GM18519 (cell line): ENCODE results near the gene FXR2.
"Not testable (repeated sequence)": the region's sequence is repeated elsewhere in the genome, so short reads cannot be mapped to it uniquely, and the experiment has no call there.

Experiments
- ATAC-seq: cut with Tn5 transposase; IDR thresholded peaks from one replicate; pipeline ENCODE4 v1.9.1; 2021; ENCODE audit warnings: mild to moderate bottlenecking, moderate library complexity; ENCODE audit not compliant: unreplicated experiment, low FRiP score

The FXR2 gene

DNA sequence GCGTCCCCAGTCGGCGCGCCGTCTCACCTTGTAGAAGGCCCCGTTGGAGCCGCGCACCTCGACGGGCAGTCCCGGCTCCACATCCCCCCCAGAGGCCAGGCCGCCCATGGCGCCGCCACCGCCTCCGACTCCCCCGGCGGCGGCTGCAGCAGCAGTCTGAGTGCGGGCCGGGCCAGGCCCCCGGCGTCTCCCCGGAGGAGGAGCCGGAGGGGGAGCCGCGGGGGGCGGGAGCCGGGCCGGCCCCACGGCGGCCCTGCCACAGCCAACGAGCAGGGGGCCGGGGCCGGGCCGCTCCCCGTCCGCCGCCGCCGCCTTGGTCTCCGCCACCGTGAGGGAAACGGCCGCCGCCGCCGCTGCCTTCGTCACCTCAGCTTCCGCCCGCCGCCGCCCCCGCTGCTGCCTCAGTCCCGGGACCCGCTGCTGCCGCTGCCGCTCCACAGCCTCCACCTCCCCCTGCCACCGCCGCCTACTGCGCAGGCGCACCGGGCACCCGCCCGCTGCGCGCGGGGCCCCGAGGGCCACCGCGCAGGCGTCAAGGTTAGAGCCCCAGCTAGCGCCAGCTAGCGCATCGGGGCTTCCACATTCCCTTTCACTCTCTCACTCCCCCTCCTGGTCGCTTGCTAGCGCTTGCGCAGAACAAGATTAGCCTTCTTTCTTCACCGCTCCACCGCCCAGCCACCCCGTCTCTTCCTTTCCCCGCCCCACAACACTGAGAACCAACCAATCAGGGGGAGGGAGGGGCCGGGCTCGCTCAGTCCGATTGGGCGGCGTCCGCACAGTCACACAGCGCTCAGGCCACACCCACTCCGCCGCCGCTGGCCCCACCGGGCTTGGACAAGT lies at the start of gene FXR2:
TSS of gene FXR2 (minus strand) at position 473 of the 840 bp plus-strand sequence. CDS start at position 108, 365 bp downstream.
- ATAC-seq: peak; percentile 78

DNA sequence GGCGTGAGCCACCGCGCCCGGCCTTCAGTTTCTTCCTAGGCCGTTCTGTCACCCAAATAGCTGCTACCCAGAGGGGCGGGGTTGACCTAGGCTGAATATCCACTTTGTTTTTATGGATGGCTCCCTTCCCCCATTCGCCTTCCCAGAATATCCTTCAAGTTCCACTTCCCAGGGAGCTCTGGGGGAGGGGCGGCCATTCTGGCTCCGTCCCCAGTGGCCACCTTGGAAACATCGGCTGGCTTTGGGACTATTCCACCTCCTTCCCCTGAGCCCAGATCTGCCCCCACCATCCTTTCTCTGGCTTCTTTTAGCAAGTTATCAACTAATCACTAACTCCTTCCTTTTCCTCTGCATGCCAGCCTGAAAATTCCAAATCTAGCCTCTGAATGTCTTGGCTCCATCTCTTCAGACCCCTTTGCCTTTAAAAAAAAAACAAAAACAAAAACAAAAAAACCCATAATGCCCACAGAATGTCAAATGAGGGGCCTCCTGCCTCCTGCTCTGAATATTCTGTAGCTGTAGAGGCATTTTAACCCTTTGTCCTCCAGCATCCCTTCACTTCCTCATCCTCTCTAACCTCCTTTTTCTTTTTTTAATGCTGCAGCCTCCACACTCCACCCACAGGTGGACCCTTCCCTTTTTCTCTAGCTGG lies 42.4 kb upstream of the FXR2 start:
- ATAC-seq: no peak

DNA sequence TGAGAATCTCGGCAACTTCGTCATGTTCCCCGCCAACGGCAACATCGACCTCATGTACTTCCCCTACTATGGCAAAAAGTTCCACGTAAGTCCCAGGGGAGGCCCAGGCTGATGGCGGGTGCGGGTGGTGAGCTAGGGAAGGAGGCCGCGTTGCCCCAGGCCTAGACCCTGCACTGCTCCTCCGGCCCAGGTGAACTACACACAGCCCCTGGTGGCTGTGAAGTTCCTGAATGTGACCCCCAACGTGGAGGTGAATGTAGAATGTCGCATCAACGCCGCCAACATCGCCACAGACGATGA lies 40.8 kb upstream of the FXR2 start:
- ATAC-seq: no peak

DNA sequence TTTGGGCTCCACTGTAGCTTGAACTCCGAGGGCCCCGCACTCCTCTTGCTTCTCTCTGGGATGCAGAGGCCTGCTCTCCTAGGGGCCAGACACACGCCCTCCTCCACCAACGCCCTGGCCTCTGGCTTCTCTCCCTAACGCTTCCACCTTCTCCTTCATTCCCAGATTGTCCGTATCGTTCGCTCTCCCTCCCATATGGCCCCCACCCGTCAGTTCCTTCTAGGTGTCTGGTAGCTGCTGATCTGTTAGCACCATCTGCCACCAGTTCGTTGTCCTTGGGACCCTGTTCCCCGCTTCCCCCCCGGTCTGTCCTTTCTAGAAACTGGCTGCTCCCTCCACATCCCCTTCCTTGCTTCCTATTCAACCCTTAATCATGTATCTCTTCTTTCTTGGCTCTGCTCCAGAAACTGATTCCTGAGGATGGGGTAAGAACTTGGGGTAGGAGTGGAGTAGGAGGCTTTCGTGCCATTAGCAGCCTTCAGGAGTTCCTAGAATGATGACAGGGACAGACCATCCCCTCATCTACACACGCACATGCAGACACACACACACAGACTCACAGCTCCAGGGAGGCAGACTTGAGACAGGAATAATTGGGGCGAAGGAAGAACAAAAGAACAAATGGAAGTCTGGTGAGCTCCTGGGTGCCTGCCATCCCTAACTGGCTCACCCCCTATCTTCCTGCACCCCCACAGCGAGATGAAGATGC lies 40.3 kb upstream of the FXR2 start:
- ATAC-seq: no peak

DNA sequence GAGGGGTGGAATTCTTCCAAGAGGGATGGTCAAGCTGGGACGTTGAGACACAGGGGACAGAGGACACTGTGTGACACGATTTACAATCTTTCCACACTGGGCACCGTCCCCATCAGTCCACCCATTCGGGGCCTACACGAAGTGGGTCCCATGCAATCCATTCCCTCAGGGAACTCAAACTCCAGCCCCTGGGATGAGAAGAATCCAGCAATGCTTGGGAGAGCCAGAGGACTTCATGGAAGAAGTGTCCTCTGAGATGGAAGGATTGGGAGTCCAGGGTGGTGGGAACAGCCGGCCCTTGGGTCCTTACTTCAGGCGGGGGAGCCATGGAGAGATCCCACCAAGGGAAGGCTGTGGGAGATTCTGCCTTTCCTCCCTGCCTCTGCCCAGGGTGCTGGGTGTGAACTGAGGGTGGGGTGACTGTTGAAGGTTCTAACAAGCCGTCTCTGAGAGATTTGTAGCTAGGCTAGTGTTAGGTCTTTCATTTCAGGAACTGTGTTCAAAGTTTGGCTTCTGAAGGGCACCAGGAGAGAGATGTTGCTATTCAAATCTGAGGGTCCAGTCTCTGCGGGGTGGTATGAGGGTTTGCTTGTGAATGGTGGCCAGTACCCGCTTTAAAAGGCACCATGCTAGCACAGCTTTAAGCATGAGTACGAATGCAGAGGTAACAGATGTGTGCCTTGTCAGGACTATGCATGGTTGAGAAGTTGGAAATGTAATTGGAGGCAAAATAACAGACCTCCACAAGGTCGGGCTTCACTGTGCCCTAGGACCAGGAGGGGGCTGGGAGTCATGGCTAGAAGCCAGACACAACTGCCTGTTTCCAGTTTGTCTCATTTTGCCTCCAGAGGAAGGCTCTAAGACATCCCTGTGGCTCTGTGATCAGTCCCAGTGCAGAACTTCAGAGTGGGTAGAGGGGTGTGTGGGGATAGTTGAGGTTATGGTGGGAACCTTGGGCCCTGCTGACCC lies 38.0 kb upstream of the FXR2 start:
- ATAC-seq: no peak

DNA sequence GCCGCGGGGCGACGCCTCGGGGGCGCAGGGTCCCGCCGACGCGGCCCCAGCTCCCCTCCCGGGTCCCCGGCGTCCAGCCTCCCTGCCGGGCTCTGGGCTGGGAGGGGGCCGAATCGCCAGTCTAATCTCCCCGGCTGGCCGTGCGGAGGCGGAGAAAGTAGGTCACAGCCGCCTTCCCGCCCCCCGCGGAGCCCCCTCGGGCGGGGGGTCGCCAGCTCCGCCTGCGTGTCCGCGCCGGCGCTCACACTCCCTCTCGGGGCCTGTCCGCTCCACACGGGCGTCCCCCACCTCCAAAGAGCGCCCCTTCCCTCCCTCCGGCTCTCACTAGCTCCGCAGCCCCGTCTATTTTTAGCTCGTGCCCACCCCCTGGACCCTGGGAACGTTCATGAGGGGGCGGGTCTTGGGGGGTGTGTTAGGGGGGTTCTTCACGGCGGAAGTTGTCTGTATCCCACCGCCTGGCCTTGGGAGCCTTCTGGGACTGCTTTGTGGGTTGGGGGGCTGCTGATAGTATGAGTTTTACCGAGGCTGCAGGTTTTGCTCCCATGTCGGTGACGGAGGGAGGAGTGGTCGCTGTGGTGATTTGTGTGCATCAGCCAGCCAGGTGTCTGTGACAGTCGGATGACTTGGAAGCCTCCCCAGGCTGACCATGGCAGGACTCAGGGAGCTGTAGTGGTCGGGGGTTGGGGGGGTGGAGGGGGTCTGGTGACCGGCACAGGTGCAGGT lies 37.1 kb upstream of the FXR2 start:
- ATAC-seq: no peak

DNA sequence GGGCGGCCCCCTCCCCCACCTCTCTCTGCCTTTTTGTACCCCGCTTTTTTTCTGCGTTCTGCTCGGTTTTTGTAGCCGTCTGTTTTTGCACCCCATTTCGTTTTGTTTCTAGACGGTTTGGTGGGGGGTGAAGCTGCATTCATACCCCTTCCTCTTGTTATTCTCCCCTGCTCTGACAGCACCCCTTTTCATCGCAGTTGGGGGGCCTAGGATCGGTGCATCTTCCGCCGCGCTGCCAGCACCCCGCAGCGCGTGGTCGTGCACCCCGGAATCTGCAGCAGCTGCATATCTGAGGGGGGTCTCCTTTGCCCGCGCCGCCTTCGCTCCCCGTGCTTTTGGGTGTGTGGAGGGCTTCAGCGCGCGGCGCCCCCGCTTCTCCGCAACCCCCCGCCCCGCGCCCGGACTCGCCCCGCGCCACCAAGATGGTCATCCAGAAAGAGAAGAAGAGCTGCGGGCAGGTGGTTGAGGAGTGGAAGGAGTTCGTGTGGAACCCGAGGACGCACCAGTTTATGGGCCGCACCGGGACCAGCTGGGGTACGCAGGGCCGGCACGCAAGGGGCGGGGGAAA lies 36.5 kb upstream of the FXR2 start:
- no peak for ATAC-seq

DNA sequence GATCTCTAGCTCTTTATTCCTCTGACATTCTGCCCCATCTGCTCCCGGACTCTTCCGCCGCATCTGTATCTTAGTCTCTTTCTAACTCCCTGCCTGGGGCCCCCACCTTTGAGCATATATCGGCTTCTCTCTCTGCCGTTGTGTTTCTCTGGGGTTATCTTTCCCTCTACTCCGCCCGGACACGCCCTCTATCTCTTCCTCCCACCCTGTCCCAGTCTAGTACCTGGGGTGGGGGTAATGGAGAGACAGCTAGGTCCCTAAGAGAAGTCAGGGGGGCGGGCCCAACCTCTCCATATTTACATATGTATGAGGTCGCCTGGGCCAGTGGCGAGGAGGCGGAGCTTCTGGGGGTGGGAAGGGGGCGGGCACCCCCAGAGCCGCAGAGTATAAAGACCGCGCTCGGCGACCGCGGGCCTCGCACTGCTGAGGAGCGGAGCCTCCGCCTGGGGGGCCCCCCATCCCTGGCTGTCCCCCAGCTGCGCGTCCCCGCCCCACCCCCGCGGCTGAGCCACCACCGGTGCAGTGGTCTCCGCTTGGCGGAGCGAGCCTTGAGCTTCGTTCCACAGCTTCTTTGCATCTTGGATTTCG lies 35.9 kb upstream of the FXR2 start, which contains the start of gene ATP1B2:
TSS of gene ATP1B2 (plus strand) at position 418 of the 588 bp plus-strand sequence. CDS start 593 bp downstream, outside the sequence.
- ATAC-seq: no peak

DNA sequence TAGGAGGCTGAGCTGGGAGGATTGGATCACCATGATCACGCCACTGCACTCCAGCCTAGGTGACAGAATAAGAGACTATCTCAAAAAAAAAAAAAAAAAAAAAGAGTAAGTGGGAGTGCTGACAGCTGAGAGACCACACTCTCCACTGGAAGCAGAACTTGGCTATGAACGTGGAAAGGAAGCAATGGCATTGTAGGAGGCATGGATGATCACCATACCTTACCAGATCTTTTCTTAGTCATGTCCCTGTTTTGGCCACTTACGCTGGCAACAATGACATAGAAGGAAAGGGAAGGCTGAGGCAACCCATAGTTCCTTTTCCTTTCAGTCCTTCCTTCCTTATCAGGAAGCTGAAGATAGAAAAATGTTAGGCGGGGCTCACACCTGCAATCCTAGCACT lies 32.3 kb upstream of the FXR2 start:
- no peak for ATAC-seq

DNA sequence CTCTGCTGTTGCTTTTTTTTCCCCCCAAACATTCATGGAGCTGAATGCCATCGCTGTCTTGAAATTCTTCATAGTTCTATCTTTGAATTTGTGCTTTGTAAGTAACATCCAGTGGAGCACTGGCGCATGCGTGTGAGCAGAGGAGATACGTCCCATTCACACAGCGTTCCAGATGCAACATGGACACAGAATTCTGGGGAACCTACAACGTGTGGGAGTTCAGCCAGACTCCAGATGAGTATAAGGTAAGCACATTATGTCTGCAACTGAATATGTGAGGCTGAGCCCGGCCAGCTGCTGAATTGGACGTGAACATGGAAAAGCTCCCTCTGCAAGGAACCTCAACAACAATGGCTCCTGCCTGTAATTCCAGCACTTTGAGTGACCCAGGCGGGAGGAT lies 31.8 kb upstream of the FXR2 start:
- no peak for ATAC-seq

DNA sequence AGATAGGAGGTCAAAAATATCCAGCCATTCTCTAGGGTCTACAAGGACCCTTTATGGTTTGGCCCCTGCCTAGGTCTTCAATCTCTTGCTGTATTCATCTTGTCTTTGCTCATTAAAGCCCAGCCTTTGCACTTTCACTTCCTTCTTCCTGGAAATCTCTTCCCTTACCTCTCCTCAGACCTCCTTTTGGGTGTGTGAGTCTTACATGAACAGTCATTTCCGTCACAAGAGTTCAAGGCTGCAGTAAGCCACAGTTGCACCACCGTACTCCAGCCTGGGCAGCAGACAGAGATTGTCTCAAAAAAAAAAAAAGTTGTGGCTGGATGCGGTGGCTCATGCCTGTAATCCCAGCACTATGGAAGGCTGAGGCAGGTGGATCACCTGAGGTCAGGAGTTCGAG lies 30.1 kb upstream of the FXR2 start:
- no peak for ATAC-seq

DNA sequence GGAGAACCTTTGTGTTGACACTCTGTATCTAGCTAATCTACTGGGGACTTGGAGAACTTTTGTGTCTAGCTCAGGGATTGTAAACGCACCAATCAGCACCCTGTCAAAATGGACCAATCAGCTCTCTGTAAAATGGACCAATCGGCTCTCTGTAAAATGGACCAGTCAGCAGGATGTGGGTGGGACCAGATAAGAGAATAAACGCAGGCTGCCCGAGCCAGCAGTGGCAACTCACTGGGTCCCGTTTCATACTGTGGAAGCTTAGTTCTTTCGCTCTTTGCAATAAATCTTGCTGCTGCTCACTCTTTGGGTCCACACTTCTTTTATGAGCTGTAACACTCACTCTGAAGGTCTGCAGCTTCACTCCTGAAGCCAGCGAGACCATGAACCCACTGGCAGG lies 26.9 kb upstream of the FXR2 start:
- not testable (repeated sequence) for ATAC-seq

DNA sequence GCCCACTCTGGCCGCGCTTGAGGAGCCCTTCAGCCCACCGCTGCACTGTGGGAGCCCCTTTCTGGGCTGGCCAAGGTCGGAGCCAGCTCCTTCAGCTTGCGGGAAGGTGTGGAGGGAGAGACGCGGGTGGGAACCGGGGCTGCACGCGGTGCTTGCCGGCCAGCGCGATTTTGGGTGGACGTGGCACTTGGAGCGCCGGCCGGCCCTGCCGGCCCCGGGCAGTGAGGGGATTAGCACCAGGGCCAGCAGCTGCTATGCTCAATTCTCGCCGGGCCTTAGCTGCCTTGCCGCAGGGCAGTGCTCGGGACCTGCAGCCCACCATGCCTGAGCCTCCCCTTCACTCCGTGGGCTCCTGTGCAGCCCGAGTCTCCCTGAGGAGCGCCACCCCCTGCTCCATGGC lies 26.1 kb upstream of the FXR2 start:
- no peak for ATAC-seq

DNA sequence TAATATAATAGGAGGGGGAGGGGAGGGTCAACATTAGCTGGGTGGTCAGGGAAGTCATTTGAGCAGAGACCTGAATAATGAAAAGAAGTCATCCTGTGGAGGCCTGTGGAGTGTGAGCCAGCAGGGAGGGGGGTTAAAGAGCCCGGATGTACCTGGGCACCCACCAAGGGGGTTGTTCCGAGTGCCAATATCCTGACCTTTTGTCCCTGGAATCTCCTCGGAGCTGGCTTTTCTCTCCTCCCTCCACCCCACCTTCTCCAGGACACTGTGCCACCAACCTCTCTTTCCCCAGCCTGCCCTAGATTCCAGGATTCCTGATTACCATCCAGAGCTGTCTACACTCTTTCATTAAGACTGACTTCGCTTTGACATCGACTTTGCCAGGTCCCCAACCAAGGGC lies 21.5 kb upstream of the FXR2 start:
- ATAC-seq: no peak

DNA sequence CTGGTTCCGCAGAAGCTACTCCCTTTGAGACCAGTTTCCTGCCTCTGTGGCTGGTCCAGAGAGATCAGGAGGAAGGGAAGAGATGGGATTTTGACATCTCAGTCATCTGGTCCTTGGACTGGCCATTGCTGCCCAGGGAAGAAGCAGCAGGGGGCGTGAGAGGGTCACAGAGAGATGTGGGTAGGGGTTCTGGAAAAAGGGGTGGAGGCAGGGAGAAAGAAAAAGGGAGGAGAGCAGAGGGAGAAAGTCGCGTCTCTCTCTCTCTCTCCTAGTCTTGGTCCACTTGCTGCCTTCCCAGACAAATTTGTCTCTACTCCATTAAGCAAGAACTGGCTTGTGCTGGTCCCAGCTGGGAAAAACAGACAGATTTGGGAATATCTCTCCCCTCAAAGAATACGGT lies 19.7 kb upstream of the FXR2 start:
- ATAC-seq: no peak

DNA sequence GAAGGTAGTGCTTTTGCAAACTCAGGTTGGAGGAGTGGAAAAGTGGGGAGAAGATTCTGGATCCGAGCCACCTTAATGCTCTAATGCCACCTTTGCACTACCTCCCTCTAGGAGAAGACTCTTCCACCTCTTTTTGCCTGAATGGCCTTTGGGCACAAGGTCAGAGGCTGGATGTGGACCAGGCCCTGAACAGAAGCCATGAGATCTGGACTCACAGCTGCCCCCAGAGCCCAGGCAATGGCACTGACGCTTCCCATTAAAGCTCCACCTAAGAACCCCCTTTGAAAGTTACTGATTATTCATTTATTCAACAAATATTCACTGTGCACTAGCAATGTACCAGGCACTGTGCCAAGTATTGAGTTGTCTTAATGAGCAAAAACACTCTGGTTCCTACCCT lies 18.4 kb upstream of the FXR2 start:
- ATAC-seq: no peak

DNA sequence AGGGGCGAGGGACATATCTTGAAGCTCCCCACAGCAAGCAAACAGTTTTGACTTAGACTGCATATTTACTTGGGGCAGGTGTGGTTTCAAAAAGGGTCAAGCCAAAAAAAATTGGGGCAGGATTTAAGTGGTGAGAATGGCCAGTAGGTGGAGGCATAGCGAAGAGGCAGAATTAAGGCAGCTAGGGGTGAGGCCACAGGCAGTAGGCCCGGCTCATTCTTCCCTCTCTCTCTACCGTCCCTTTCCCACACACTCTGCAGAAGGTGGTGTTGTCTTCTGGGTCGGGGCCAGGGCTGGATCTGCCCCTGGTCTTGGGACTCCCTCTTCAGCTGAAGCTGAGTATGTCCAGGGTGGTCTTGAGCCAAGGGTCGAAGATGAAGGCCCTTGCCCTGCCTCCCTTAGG lies 17.8 kb upstream of the FXR2 start:
- ATAC-seq: no peak

DNA sequence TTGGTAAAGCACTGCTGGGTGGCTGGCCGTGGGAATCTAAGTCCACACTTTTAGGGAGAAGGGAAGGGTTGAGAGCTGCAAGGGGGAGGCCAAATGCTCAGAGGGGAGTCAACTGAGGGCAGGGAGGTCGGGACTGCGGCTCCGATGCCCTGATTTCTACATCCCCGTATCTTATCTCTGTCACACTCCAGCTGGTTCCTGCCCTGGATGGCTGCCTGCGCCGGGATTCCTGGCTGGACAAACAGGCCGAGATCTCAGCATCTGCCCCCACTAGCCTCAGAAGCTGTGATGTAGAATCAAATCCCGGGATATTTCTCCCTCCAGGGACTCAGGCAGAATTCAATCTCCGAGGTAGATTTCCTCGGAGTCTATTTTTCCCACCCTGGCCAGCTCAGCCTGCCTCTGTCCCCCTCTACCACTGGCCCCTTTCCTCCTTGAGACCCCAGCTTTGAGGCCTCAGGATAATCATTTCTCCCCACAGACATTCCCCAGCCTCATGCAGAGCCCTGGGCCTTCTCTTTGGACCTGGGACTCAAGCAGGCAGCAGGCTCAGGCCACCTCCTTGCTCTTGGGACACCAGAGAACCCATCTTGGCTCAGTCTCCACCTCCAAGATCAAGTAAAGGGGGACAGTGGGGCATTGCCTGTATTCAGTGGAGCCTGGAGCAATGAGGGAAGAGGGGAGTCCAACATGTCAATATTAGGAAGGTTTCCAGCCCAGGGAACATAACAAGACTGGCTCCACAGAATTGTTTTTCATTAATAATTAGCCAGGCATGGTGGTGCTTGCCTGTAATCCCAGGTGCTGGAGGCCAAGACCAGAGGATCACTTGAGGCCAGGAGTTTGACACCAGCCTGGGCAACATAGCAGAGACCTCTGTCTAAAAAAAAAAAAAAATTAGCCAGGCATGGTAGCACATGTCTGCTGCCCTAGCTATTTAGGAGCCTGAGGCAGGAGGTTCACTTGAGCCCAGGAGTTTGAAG lies 17.0 kb upstream of the FXR2 start:
- ATAC-seq: no peak
